Osteoblast (primary cell): ENCODE results near the gene STK33. TPM values are rescaled to one million over a fixed set of nuclear protein-coding genes. Genes with fewer than 3 reads are reported as not detected.

Experiments used
- DNase-seq: peaks from one replicate; pipeline ENCODE4 v3.0.0; 2011; ENCODE audit warnings: low spot score, mixed read lengths; ENCODE audit not compliant: insufficient read length; ENCODE audit errors: missing footprints
- H2AFZ ChIP-seq: 2 replicates; pipeline ENCODE4 v1.6.0; 2011; ENCODE audit warnings: mild to moderate bottlenecking, low read length
- H3K27ac ChIP-seq: 2 replicates; pipeline ENCODE4 v1.5.1; 2011; ENCODE audit warnings: mild to moderate bottlenecking, low read depth, low read length, moderate library complexity
- H3K27me3 ChIP-seq: 2 replicates; pipeline ENCODE4 v1.6.0; 2012; ENCODE audit warnings: mild to moderate bottlenecking, control low read depth, inconsistent platforms, low read length, moderate library complexity; ENCODE audit not compliant: insufficient read depth
- H3K36me3 ChIP-seq: 2 replicates; pipeline ENCODE4 v1.5.1; 2011; ENCODE audit warnings: mild to moderate bottlenecking, low read length, control low read depth, moderate library complexity; ENCODE audit not compliant: insufficient read depth
- H3K4me1 ChIP-seq: 2 replicates; pipeline ENCODE4 v1.5.1; 2011; ENCODE audit warnings: mild to moderate bottlenecking, low read length, control low read depth, moderate library complexity; ENCODE audit not compliant: insufficient read depth
- H3K4me2 ChIP-seq: 2 replicates; pipeline ENCODE4 v1.6.0; 2011; ENCODE audit warnings: mild to moderate bottlenecking, low read length; ENCODE audit not compliant: insufficient read depth
- H3K4me3 ChIP-seq: fragments of 200-600 bp; sonication (generic); 3 replicates; pipeline ENCODE4 v1.5.1; 2012; ENCODE audit warnings: mild to moderate bottlenecking, low read length, inconsistent platforms; ENCODE audit not compliant: insufficient read depth
- H3K79me2 ChIP-seq: 2 replicates; pipeline ENCODE4 v1.6.0; 2012; ENCODE audit warnings: mild to moderate bottlenecking, low read length, control low read depth, inconsistent platforms; ENCODE audit not compliant: insufficient read depth
- H3K9me3 ChIP-seq: 2 replicates; pipeline ENCODE4 v1.5.1; 2011; ENCODE audit warnings: low read depth, low read length, control low read depth
- H4K20me1 ChIP-seq: 2 replicates; pipeline ENCODE4 v1.6.0; 2012; ENCODE audit warnings: mild to moderate bottlenecking, low read length, control low read depth; ENCODE audit not compliant: insufficient read depth
- total RNA-seq: library from RNA; depleted of rRNA; stranded (reverse); fragments of >200 nt; gene quantifications from 2 replicates; pipeline ENCODE4 v1.2.3, GENCODE V29; 2012
- TF ChIP-seq, protein P1 (sequence below): IDR thresholded peaks from 2 replicates; pipeline ENCODE4 v1.5.1; 2011; ENCODE audit warnings: mild to moderate bottlenecking, low read depth, low read length, moderate library complexity; ENCODE audit errors: extremely low read depth

The STK33 gene
- total RNA-seq, 1 donor, result 0.72 TPM

- DNase-seq, result no peak
- Histone ChIP-seq H3K4me2 (no peak overlapping the region), H3K36me3 (no peaks in the 10 kb centered on the region), H4K20me1 (no peaks in the 10 kb centered on the region), H3K9me3 (no peaks in the 10 kb centered on the region), H3K27me3 (no peaks in the 10 kb centered on the region), H3K4me1 (no peaks in the 10 kb centered on the region), H3K4me3 (no peak overlapping the region), H2AFZ (no peak overlapping the region), H3K27ac (no peak overlapping the region), H3K79me2 (no peaks in the 10 kb centered on the region)
- TF ChIP-seq, protein P1, sequence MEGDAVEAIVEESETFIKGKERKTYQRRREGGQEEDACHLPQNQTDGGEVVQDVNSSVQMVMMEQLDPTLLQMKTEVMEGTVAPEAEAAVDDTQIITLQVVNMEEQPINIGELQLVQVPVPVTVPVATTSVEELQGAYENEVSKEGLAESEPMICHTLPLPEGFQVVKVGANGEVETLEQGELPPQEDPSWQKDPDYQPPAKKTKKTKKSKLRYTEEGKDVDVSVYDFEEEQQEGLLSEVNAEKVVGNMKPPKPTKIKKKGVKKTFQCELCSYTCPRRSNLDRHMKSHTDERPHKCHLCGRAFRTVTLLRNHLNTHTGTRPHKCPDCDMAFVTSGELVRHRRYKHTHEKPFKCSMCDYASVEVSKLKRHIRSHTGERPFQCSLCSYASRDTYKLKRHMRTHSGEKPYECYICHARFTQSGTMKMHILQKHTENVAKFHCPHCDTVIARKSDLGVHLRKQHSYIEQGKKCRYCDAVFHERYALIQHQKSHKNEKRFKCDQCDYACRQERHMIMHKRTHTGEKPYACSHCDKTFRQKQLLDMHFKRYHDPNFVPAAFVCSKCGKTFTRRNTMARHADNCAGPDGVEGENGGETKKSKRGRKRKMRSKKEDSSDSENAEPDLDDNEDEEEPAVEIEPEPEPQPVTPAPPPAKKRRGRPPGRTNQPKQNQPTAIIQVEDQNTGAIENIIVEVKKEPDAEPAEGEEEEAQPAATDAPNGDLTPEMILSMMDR, result no peak
Measured at GRCh38 chr11:8512547-8512946, 81.5 kb downstream of the STK33 start.

- DNase-seq, result no peak
- H3K79me2 ChIP-seq, result no peaks in the 10 kb centered on the region
- TF ChIP-seq, protein P1, result no peak
- H3K4me1 ChIP-seq, result no peaks in the 10 kb centered on the region
- H3K9me3 ChIP-seq, result no peaks in the 10 kb centered on the region
- H3K4me3 ChIP-seq, result no peak overlapping the region
- no peak overlapping the region for H3K4me2 ChIP-seq
- no peak overlapping the region for H2AFZ ChIP-seq
- no peaks in the 10 kb centered on the region for H3K27me3 ChIP-seq
- H4K20me1 ChIP-seq, result no peaks in the 10 kb centered on the region
- no peaks in the 10 kb centered on the region for H3K36me3 ChIP-seq
- H3K27ac ChIP-seq, result no peak overlapping the region
Measured at GRCh38 chr11:8503910-8504364, 90.1 kb downstream of the STK33 start.

- TF ChIP-seq, protein P1, result no peak
- DNase-seq, result no peak
- Histone ChIP-seq H3K4me1 (no peaks in the 10 kb centered on the region), H3K4me3 (no peak overlapping the region), H3K4me2 (no peak overlapping the region), H3K27me3 (no peaks in the 10 kb centered on the region), H4K20me1 (no peaks in the 10 kb centered on the region), H3K27ac (no peak overlapping the region), H3K36me3 (no peaks in the 10 kb centered on the region), H3K79me2 (no peaks in the 10 kb centered on the region), H3K9me3 (no peaks in the 10 kb centered on the region), H2AFZ (no peak overlapping the region)
Measured at GRCh38 chr11:8501836-8502235, 92.2 kb downstream of the STK33 start.

DNA sequence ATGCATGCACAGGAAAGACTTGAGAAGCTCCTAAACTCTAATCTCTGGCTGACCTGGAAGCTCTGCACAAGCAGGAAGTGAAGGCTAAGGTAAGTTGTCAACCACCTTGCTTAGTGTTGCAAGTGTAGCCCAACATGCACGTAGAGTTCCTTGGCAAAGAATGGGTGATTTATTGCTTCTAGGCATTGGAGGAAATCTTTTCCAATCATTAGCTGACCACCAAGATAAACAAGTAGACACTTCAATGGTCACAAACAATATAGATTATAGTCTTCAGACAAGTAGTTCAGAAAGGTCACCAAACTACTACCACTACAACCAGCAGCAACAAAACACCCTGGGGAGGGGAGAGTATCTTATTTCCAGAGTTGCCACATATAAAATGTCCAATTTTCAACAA, 105.6 kb downstream of the STK33 start:
- TF ChIP-seq, protein P1, result no peak
- DNase-seq, result no peak

More for the DNA sequence above, 105.6 kb downstream of the STK33 start:
- H3K4me3 ChIP-seq, result no peak overlapping the region
- H4K20me1 ChIP-seq, result no peaks in the 10 kb centered on the region
- H3K27me3 ChIP-seq, result no peaks in the 10 kb centered on the region
- no peak overlapping the region for H2AFZ ChIP-seq
- no peak overlapping the region for H3K27ac ChIP-seq
- no peaks in the 10 kb centered on the region for H3K9me3 ChIP-seq
- no peaks in the 10 kb centered on the region for H3K4me1 ChIP-seq
- H3K36me3 ChIP-seq, result no peaks in the 10 kb centered on the region
- no peak overlapping the region for H3K4me2 ChIP-seq
- no peaks in the 10 kb centered on the region for H3K79me2 ChIP-seq
